Measurements from ENCODE around the gene MCRS1.
A peak's percentile ranks its signal among the peaks of the same experiment; 100 is the strongest.

Gene MCRS1

GRCh38 chr12:49554266-49554665 is 13.7 kb downstream of the MCRS1 start:
- DNase-seq = no peak

- peak in 1 of 5 experiments; percentile 65 for DNase-seq
Measured at GRCh38 chr12:49553512-49554088, 14.3 kb downstream of the MCRS1 start.

- DNase-seq = no peak
Measured at GRCh38 chr12:49552899-49553298, 15.0 kb downstream of the MCRS1 start.

GRCh38 chr12:49552425-49552824 is 15.5 kb downstream of the MCRS1 start:
- DNase-seq = no peak

GRCh38 chr12:49552014-49552413 is 15.9 kb downstream of the MCRS1 start:
- DNase-seq = no peak

GRCh38 chr12:49550693-49551252 is 17.2 kb downstream of the MCRS1 start:
- no peak for DNase-seq

- no peak for DNase-seq
Measured at GRCh38 chr12:49549735-49550692, 17.9 kb downstream of the MCRS1 start.

- no peak for DNase-seq
Measured at GRCh38 chr12:49548822-49549648, 18.9 kb downstream of the MCRS1 start.

- no peak for DNase-seq
Measured at GRCh38 chr12:49548481-49548821, 19.5 kb downstream of the MCRS1 start.

- no peak for DNase-seq
Measured at GRCh38 chr12:49547090-49547690, 20.8 kb downstream of the MCRS1 start.

GRCh38 chr12:49546481-49546880 is 21.5 kb downstream of the MCRS1 start:
- DNase-seq = no peak

GRCh38 chr12:49545815-49546214 is 22.1 kb downstream of the MCRS1 start:
- no peak for DNase-seq

GRCh38 chr12:49543914-49544815 is 23.8 kb downstream of the MCRS1 start:
- no peak for DNase-seq

- no peak for DNase-seq
Measured at GRCh38 chr12:49543221-49543913, 24.6 kb downstream of the MCRS1 start.

- no peak for DNase-seq
Measured at GRCh38 chr12:49542592-49543160, 25.3 kb downstream of the MCRS1 start.

GRCh38 chr12:49541911-49542505 is 25.9 kb downstream of the MCRS1 start:
- DNase-seq = no peak

GRCh38 chr12:49541140-49541861 is 26.6 kb downstream of the MCRS1 start:
- DNase-seq = no peak

- DNase-seq = no peak
Measured at GRCh38 chr12:49540229-49541139, 27.5 kb downstream of the MCRS1 start.
